ENCODE results near the gene CLRN3.

CLRN3 gene

DNA sequence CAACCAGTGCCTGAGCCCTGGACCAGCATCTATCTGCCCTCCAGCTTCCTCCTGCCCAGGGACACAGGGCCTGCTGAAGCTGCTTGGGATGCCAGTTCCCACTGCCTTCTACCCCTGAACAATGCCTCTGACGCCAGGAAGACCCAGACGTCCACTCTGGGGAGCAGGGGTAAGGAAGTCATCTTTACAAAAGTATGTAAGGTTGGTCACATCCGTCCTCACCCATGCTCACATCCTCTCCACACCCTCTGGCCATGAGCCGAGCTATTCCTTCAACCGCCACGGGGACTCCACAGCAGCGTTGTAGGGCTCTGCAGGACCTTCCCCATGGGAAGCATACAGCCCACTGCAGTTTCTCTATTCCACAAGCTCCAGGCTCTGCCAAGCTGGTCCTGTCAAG is 58.5 kb downstream of the CLRN3 start:
- DNase-seq, result no peak

- no peak for DNase-seq
Measured at GRCh38 chr10:127833804-127834203, 58.9 kb downstream of the CLRN3 start.

- DNase-seq, result no peak
Measured at GRCh38 chr10:127832501-127832900, 60.2 kb downstream of the CLRN3 start.

GRCh38 chr10:127830414-127830813 is 62.3 kb downstream of the CLRN3 start:
- DNase-seq, result no peak

Data from NCI-H1694 (cell line).